Loucy (cell line): Measurements from ENCODE around the gene CISTR.

Experiments used
- CTCF ChIP-seq: fragments of 200-600 bp; sonication (generic); conservative IDR thresholded peaks from 2 replicates; pipeline ENCODE4 v1.5.1; 2014; ENCODE audit warnings: mild to moderate bottlenecking, antibody characterized with exemption, low read length
- EZH2phosphoT487 ChIP-seq: fragments of 200-600 bp; IDR thresholded peaks from 2 replicates; pipeline ENCODE4 v1.6.1; 2018; ENCODE audit warnings: antibody characterized with exemption, mild to moderate bottlenecking, moderate library complexity, borderline replicate concordance

GRCh38 chr12:53699678-53700025, 52.1 kb downstream of the CISTR start:
- TF ChIP-seq CTCF (no peak), EZH2phosphoT487 (no peak)
